ENCODE data around the gene DPPA5. TPM values are rescaled to one million over a fixed set of nuclear protein-coding genes. Genes with fewer than 3 reads are reported as not detected.
A peak's percentile ranks its signal among the peaks of the same experiment; 100 is the strongest.
"Not testable (repeated sequence)": the region's sequence is repeated elsewhere in the genome, so short reads cannot be mapped to it uniquely, and the experiment has no call there.

Gene DPPA5
- total RNA-seq = not detected

GRCh38 chr6:73353636-73354593, at the start of gene DPPA5:
Gene DPPA5, minus strand, starts transcription at chr6:73354276. Its CDS starts 51 bp downstream, at chr6:73354225.
- 93 to 97% methylated on average over 22 to 25 of the region's 59 CpGs for WGBS, 2 donors
- no peaks in the 10 kb centered on the region for H3K36me3 ChIP-seq
- intact Hi-C loops (cut with DNase I) = no loop called here
- DNase-seq = no peak
- H3K27ac ChIP-seq = no peak within 1 kb of the TSS
- peaks cover 0 to 38% (median under 1%) of the 10 kb centered on the region in 4 donors for H3K27me3 ChIP-seq
- no peak within 1 kb of the TSS for H3K4me3 ChIP-seq
- H3K4me1 ChIP-seq = no peaks in the 10 kb centered on the region
- H3K9me3 ChIP-seq = no peaks in the 10 kb centered on the region
- TF ChIP-seq, protein P1, sequence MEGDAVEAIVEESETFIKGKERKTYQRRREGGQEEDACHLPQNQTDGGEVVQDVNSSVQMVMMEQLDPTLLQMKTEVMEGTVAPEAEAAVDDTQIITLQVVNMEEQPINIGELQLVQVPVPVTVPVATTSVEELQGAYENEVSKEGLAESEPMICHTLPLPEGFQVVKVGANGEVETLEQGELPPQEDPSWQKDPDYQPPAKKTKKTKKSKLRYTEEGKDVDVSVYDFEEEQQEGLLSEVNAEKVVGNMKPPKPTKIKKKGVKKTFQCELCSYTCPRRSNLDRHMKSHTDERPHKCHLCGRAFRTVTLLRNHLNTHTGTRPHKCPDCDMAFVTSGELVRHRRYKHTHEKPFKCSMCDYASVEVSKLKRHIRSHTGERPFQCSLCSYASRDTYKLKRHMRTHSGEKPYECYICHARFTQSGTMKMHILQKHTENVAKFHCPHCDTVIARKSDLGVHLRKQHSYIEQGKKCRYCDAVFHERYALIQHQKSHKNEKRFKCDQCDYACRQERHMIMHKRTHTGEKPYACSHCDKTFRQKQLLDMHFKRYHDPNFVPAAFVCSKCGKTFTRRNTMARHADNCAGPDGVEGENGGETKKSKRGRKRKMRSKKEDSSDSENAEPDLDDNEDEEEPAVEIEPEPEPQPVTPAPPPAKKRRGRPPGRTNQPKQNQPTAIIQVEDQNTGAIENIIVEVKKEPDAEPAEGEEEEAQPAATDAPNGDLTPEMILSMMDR (IDR thresholded peaks at IDR 0.05) = no peak
- TF ChIP-seq POLR2A (IDR thresholded peaks at IDR 0.05) = no peak

DNA sequence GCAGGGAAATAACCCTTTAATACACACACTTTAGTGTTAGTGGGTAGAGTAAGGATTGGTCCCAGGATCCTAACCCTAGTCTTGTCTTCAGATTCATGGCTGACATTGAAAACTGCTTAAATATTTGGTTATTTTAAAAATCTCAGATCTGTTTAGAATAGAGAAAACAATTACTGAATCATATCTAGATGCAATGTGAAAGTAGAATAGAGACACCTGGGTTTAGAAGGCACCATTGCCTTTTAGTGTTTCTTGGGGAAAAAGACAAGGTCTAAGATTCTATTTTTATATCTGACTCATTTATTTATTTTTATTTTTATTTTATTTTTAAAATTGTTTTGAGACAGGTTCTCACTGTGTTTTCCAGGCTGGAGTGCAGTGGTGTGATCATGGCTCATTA, 46.6 kb upstream of the DPPA5 start:
- intact Hi-C loops (cut with DNase I) = no loop called here
- Histone ChIP-seq H3K9me3 (no peaks in the 10 kb centered on the region), H3K36me3 (no peaks in the 10 kb centered on the region), H3K4me1 (no peaks in the 10 kb centered on the region), H3K4me3 (no peak overlapping the region), H3K27me3 (no peaks in the 10 kb centered on the region), H3K27ac (no peak overlapping the region)
- no peak for DNase-seq
- TF ChIP-seq, protein P1 (IDR thresholded peaks at IDR 0.05) = no peak
- TF ChIP-seq POLR2A (IDR thresholded peaks at IDR 0.05) = no peak

DNA sequence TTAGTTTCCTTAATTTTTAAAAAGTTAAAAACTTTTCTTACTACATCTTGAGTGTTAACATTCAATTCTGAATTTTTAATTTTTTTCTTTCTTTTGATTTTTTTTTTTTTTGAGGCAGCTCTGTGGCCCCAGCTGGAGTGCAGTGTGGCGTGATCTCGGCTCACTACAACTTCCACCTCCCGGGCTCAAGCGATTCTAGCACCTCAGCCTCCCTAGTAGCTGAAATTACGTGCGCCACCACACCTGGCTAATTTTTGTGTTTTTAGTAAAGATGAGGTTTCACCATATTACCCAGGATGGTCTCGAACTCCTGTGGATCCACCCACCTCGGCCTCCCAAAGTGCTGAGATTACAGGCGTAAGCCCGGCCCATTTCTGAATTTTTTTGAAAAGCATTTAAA, 41.8 kb upstream of the DPPA5 start:
- intact Hi-C loops (cut with DNase I) = no loop called here
- no peaks in the 10 kb centered on the region for H3K27me3 ChIP-seq
- TF ChIP-seq, protein P1 (IDR thresholded peaks at IDR 0.05) = no peak
- no peak for TF ChIP-seq POLR2A (IDR thresholded peaks at IDR 0.05)
- H3K4me3 ChIP-seq = no peak overlapping the region
- H3K4me1 ChIP-seq = no peaks in the 10 kb centered on the region
- no peak for DNase-seq
- no peaks in the 10 kb centered on the region for H3K9me3 ChIP-seq
- H3K27ac ChIP-seq = no peak overlapping the region
- WGBS, 2 donors = 88 to 96% methylated on average over 10 of the region's 10 CpGs
- H3K36me3 ChIP-seq = no peaks in the 10 kb centered on the region

DNA sequence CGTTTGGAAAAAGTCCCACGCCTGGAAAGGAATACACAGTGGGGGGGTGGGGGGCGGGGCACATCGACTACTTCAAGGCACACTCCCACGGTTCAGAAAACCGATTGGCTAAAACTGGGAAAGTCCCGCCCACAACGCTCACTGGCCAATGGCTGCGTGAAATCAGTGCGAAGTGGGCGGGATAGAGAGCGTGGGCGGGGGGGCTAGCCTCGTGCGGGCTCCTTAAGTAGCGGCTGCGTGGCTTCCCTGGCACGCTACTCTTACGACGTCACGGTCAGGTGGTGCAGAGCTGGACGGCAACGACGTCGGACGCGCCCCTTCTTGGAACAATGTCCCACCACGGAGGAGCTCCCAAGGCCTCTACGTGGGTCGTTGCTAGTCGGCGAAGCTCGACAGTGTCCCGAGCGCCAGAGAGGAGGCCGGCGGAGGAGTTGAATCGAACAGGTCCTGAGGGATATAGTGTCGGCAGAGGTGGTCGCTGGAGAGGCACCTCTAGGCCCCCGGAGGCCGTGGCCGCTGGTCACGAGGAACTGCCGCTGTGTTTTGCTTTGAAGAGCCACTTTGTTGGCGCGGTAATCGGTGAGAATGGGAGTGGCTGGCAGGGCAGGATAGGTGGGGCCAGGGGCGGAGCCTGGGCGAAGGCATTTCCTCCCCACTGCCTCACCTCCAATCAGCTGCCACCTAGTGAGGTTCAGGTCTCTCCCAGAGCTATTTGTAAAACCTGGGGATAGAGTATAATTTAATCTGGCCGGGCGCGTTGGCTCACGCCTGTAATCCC, 40.7 kb upstream of the DPPA5 start, which contains the start of gene DDX43:
Gene DDX43 (plus strand): TSS at position 252 of the 778 bp plus-strand sequence. CDS start 78 bp downstream, at position 330.
- H3K27ac ChIP-seq = peak within 1 kb of the TSS in 2 of 4 donors; percentile 58 to 64
- no peaks in the 10 kb centered on the region for H3K4me1 ChIP-seq
- no peaks in the 10 kb centered on the region for H3K27me3 ChIP-seq
- no peak for TF ChIP-seq POLR2A (IDR thresholded peaks at IDR 0.05)
- TF ChIP-seq, protein P1 (IDR thresholded peaks at IDR 0.05) = no peak
- peak; percentile 7 for DNase-seq
- H3K4me3 ChIP-seq = peak within 1 kb of the TSS in 3 of 4 donors; percentile 23 to 52 (median 39)
- intact Hi-C loops (cut with DNase I) = no loop called here
- no peaks in the 10 kb centered on the region for H3K36me3 ChIP-seq
- no peaks in the 10 kb centered on the region for H3K9me3 ChIP-seq
- WGBS, 2 donors = 77 to 80% methylated on average over 34 to 41 of the region's 54 CpGs

DNA sequence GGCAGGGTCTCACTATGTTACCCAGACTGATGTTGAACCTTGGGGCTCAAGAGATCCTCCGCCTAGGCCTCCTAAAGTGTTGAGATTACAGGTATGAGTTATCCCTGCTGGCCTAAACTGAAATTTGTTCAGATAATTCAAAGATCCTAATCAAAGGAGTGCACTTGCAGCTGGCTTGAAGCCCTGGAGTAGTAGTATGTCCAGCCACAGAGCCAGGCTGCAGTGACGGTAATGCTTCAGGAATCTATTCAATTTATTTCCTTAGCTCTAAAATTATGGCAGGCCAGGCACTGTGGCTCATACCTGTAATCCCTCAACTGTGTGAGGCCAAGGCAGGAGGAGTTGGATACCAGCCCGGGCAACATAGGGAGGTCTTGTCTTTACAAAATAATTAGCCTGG, 39.2 kb upstream of the DPPA5 start:
- intact Hi-C loops (cut with DNase I) = no loop called here
- no peaks in the 10 kb centered on the region for H3K36me3 ChIP-seq
- WGBS, 2 donors = 75 to 100% methylated on average over 3 of the region's 3 CpGs
- no peaks in the 10 kb centered on the region for H3K27me3 ChIP-seq
- TF ChIP-seq POLR2A (IDR thresholded peaks at IDR 0.05) = no peak
- TF ChIP-seq, protein P1 (IDR thresholded peaks at IDR 0.05) = no peak
- no peak overlapping the region for H3K27ac ChIP-seq
- H3K9me3 ChIP-seq = no peaks in the 10 kb centered on the region
- peaks cover 0 to 12% (median 2%) of the 10 kb centered on the region in 3 donors for H3K4me1 ChIP-seq
- no peak for DNase-seq
- H3K4me3 ChIP-seq = no peak overlapping the region

DNA sequence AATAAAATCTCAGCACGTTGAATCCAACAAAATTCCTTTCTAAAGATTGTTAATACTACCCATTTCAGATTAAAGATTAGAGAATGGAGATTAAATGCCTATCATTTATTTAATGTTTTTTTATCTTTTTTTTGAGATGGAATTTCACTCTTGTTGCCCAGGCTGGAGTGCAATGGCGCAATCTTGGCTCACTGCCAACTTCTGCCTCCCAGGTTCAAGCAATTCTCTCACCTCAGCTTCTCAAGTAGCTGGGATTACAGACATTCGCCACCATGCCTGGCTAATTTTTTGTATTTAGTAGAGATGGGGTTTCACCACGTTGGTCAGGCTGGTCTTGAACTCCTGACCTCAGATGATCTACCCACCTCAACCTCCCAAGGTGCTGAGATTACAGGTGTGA, 38.1 kb upstream of the DPPA5 start:
- intact Hi-C loops (cut with DNase I); H3K9me3 ChIP-seq; H3K27ac ChIP-seq; DNase-seq; H3K4me3 ChIP-seq; H3K36me3 ChIP-seq; H3K27me3 ChIP-seq: not testable (repeated sequence)
- WGBS, 2 donors = 77% methylated on average over 4 of the region's 4 CpGs
- peaks cover 0 to 13% (median 2%) of the 10 kb centered on the region in 3 donors for H3K4me1 ChIP-seq
